HG02642 (cell line): Measurements from ENCODE around the gene PLCH2.

ENCODE experiments used
- ATAC-seq: cut with Tn5 transposase; IDR thresholded peaks from one replicate; pipeline ENCODE4 v1.9.1; 2021; ENCODE audit warnings: mild to moderate bottlenecking; ENCODE audit not compliant: unreplicated experiment, poor library complexity

PLCH2 gene

DNA sequence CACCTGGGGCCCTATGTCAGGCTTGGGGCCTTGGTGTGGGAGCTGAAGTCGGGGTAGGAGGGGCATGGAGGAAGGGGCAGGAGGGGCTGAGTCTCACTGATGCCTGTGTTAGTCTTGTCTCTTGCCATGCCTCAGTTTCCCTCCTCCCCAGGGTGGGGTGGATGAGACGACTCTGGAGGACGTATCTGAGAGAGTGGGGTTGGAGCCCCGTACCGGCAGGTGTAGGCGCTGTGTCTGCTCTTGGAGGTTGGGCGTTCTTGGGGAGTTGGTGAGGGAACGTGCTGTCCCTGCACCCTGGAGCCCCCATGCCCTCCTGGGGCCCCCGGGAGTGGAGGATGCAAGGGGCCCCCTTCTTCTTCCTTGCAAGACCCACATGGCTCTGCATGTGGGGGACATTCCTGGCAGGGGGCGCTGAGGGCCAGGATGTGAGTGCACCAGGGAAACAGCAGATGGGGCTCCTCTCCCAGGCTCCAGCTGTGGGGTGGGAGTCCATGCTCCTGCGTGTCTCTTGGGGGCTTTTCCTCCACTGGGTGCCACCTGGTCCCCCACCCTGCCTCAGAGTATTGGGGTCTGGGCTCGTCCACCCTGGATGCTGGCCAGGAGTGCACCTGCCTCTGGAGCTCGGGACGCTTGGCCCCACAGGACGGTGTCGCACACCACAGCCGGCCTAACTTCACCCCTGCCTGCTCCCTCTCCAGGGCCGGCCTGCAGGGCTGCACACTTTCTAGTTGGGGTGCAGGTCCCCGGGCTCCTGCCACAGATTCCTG, 78.7 kb downstream of the PLCH2 start:
- ATAC-seq: peak; percentile 6
